Neural cell (in vitro differentiated cells): ENCODE data around the gene MAP3K14. TPM values are rescaled to one million over a fixed set of nuclear protein-coding genes. Genes with fewer than 3 reads are reported as not detected.

Source experiments
- H2AFZ ChIP-seq: fragments of 200-600, 300-800 bp; sonication (generic), shearing (Covaris generic); 2 replicates; pipeline ENCODE4 v1.6.0; 2014; ENCODE audit warnings: low read depth, mild to moderate bottlenecking, antibody characterized with exemption, low read length, moderate library complexity
- H3F3A ChIP-seq: fragments of 200-600 bp; shearing (Covaris generic); 2 replicates; pipeline ENCODE4 v1.6.1; 2016; ENCODE audit warnings: mild to moderate bottlenecking, moderate library complexity, mixed read lengths, antibody characterized with exemption, low read length; ENCODE audit not compliant: insufficient read depth, poor library complexity, severe bottlenecking
- H3K27ac ChIP-seq: fragments of 200-600, 300-800 bp; sonication (generic), shearing (Covaris generic); 2 replicates; pipeline ENCODE4 v1.5.1; 2014; ENCODE audit warnings: mild to moderate bottlenecking, low read length, moderate library complexity
- H3K27me3 ChIP-seq: fragments of 300-800, 200-600 bp; sonication (generic), shearing (Covaris generic); 2 replicates; pipeline ENCODE4 v1.6.0; 2014; ENCODE audit warnings: mild to moderate bottlenecking, low read depth, low read length, moderate library complexity; ENCODE audit not compliant: insufficient read depth
- H3K36me3 ChIP-seq: fragments of 300-800, 200-600 bp; sonication (generic), shearing (Covaris generic); 2 replicates; pipeline ENCODE4 v1.5.1; 2014; ENCODE audit warnings: mild to moderate bottlenecking, antibody characterized with exemption, low read length, moderate library complexity; ENCODE audit not compliant: insufficient read depth
- H3K4me2 ChIP-seq: fragments of 300-800, 200-600 bp; sonication (generic), shearing (Covaris generic); 2 replicates; pipeline ENCODE4 v1.6.0; 2014; ENCODE audit warnings: mild to moderate bottlenecking, low read length
- H3K4me3 ChIP-seq: fragments of 300-800, 200-600 bp; sonication (generic), shearing (Covaris generic); 2 replicates; pipeline ENCODE4 v1.5.1; 2014; ENCODE audit warnings: mild to moderate bottlenecking, low read length, moderate library complexity
- H3K79me2 ChIP-seq: fragments of 200-600 bp; shearing (Covaris generic); replicated peaks from 2 replicates; pipeline ENCODE4 v1.6.0; 2014; ENCODE audit warnings: mild to moderate bottlenecking, low read length, moderate library complexity; ENCODE audit not compliant: insufficient read depth
- H3K9ac ChIP-seq: fragments of 300-800, 200-600 bp; sonication (generic), shearing (Covaris generic); 2 replicates; pipeline ENCODE4 v1.6.1; 2016; ENCODE audit warnings: mild to moderate bottlenecking, low read length, mixed read lengths
- H3K9me2 ChIP-seq: fragments of 200-600 bp; shearing (Covaris generic); 2 replicates; pipeline ENCODE4 v1.6.1; 2016; ENCODE audit warnings: mild to moderate bottlenecking, low read length, mixed read lengths; ENCODE audit not compliant: insufficient read depth
- H3K9me3 ChIP-seq: fragments of 200-600, 300-800 bp; sonication (generic), shearing (Covaris generic); 2 replicates; pipeline ENCODE4 v1.6.1; 2016; ENCODE audit warnings: mild to moderate bottlenecking, mixed run types, low read length, moderate library complexity, mixed read lengths
- H4K20me1 ChIP-seq: fragments of 200-600 bp; shearing (Covaris generic); 2 replicates; pipeline ENCODE4 v1.6.1; 2016; ENCODE audit warnings: mild to moderate bottlenecking, mixed run types; ENCODE audit not compliant: insufficient read depth
- CTCF ChIP-seq: fragments of 450-650 bp; IDR thresholded peaks from 2 replicates; pipeline ENCODE4 v1.5.1; 2014; ENCODE audit warnings: antibody characterized with exemption, mild to moderate bottlenecking, moderate library complexity; ENCODE audit not compliant: poor library complexity, severe bottlenecking
- EP300 ChIP-seq: fragments of 450-650 bp; conservative IDR thresholded peaks from 2 replicates; pipeline ENCODE4 v1.6.1; 2014; ENCODE audit warnings: antibody characterized with exemption, mild to moderate bottlenecking, moderate library complexity; ENCODE audit not compliant: poor library complexity, severe bottlenecking
- EZH2 ChIP-seq: fragments of 200-600, 300-800 bp; shearing (Covaris generic), sonication (generic); IDR thresholded peaks from 2 replicates; pipeline ENCODE4 v1.6.1; 2014; ENCODE audit warnings: antibody characterized with exemption, low read length, borderline replicate concordance, mild to moderate bottlenecking; ENCODE audit not compliant: insufficient read depth, poor library complexity, severe bottlenecking
- MXI1 ChIP-seq: fragments of 450-650 bp; conservative IDR thresholded peaks from 2 replicates; pipeline ENCODE4 v1.6.1; 2014; ENCODE audit warnings: antibody characterized with exemption, mild to moderate bottlenecking; ENCODE audit not compliant: poor library complexity, severe bottlenecking
- POLR2AphosphoS5 ChIP-seq: IDR thresholded peaks from 2 replicates; pipeline ENCODE4 v1.6.1; 2012
- RAD21 ChIP-seq: fragments of 450-650 bp; conservative IDR thresholded peaks from 2 replicates; pipeline ENCODE4 v1.6.1; 2014; ENCODE audit warnings: antibody characterized with exemption, mild to moderate bottlenecking, moderate library complexity
- REST ChIP-seq: IDR thresholded peaks from 2 replicates; pipeline ENCODE4 v1.6.1; 2012; ENCODE audit warnings: borderline replicate concordance
- SMC3 ChIP-seq: fragments of 450-650 bp; conservative IDR thresholded peaks from 2 replicates; pipeline ENCODE4 v1.6.1; 2014; ENCODE audit warnings: antibody characterized with exemption, mild to moderate bottlenecking, moderate library complexity; ENCODE audit not compliant: poor library complexity
- TAF1 ChIP-seq: IDR thresholded peaks from 2 replicates; pipeline ENCODE4 v1.6.1; 2012; ENCODE audit warnings: low read depth
- polyA plus RNA-seq: library from polyadenylated mRNA; depleted of rRNA; stranded (reverse); fragments of >200 nt; gene quantifications from 2 replicates; pipeline ENCODE4 v1.2.3, GENCODE V29; 2014

Gene MAP3K14
- polyA plus RNA-seq, 1 donor from 2014 or later: 6.7 TPM

- no peaks in the 10 kb centered on the region for H3K36me3 ChIP-seq
- no peaks in the 10 kb centered on the region for H3F3A ChIP-seq
- no peak overlapping the region for H3K4me2 ChIP-seq
- H3K27me3 ChIP-seq: no peaks in the 10 kb centered on the region
- H4K20me1 ChIP-seq: no peaks in the 10 kb centered on the region
- H2AFZ ChIP-seq: no peak overlapping the region
- peaks cover 1% of the 10 kb centered on the region for H3K79me2 ChIP-seq
- TF ChIP-seq POLR2AphosphoS5: no peak
- TF ChIP-seq EZH2: no peak
- TF ChIP-seq TAF1: no peak
- TF ChIP-seq CTCF: no peak
- no peak for TF ChIP-seq EP300
- TF ChIP-seq RAD21: no peak
- TF ChIP-seq REST: no peak
- TF ChIP-seq MXI1: no peak
- no peak for TF ChIP-seq SMC3
- no peaks in the 10 kb centered on the region for H3K9me2 ChIP-seq
- no peak overlapping the region for H3K27ac ChIP-seq
- no peaks in the 10 kb centered on the region for H3K9me3 ChIP-seq
- H3K9ac ChIP-seq: no peak overlapping the region
- H3K4me3 ChIP-seq: no peak overlapping the region
These were observed 3.6 kb upstream of the MAP3K14 start for GRCh38 chr17:45320349-45320930.

- Histone ChIP-seq H4K20me1 (no peaks in the 10 kb centered on the region), H3K79me2 (peaks cover 13% of the 10 kb centered on the region), H3K36me3 (no peaks in the 10 kb centered on the region), H3K27ac (no peak overlapping the region), H3K4me2 (no peak overlapping the region), H3K9ac (no peak overlapping the region), H2AFZ (no peak overlapping the region), H3K27me3 (no peaks in the 10 kb centered on the region), H3F3A (no peaks in the 10 kb centered on the region), H3K9me2 (no peaks in the 10 kb centered on the region), H3K9me3 (no peaks in the 10 kb centered on the region), H3K4me3 (no peak overlapping the region)
- no peak for TF ChIP-seq EZH2
- TF ChIP-seq POLR2AphosphoS5: no peak
- TF ChIP-seq RAD21: no peak
- no peak for TF ChIP-seq SMC3
- no peak for TF ChIP-seq CTCF
- no peak for TF ChIP-seq EP300
These were observed 2.5 kb upstream of the MAP3K14 start for GRCh38 chr17:45319239-45319703.
